NT2/D1 (cell line): ENCODE measurements around the gene FAM217B.

Source experiments
- SUZ12 ChIP-seq: IDR thresholded peaks from 2 replicates; pipeline ENCODE4 v1.6.1; 2011; ENCODE audit not compliant: insufficient read length, insufficient read depth; ENCODE audit errors: extremely low read depth
- YY1 ChIP-seq: IDR thresholded peaks from 2 replicates; pipeline ENCODE4 v1.6.1; 2011; ENCODE audit not compliant: insufficient read length, insufficient read depth
- ZNF274 ChIP-seq: IDR thresholded peaks from 2 replicates; pipeline ENCODE4 v1.6.1; 2011; ENCODE audit warnings: mild to moderate bottlenecking, low read depth, low read length

GRCh38 chr20:59902470-59902869 is 37.7 kb upstream of the FAM217B start:
- TF ChIP-seq YY1 = no peak
- no peak for TF ChIP-seq ZNF274
- no peak for TF ChIP-seq SUZ12
